ENCODE measurements around the gene RNF6.

RNF6 gene

DNA sequence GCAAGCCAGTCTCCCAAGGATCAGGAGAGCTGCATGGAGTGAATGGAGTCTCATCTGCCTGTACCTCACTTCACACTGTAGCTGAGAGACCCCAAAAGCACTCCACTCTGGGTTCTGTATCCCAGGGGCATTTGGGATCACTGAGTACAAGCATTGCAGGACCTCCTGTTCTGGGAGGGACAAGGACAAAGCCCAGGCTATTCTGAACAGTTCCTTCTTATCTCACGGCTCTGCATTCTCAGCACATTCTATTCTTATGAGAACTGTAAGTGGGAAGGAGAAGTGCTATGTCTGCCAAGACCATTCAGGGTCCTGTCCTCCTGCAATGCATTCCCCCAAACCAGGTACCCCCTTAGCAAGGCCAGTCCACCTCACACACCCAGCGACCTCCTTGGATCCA is 42.8 kb downstream of the RNF6 start:
- H3K36me3 ChIP-seq (ENCODE audit: control insufficient read depth in 1 of 2, insufficient read depth in 2 of 2, low read length in 2 of 2) = no peaks in the 10 kb centered on the region
- H3K4me3 ChIP-seq (ENCODE audit: low read depth in 1 of 2, low read length in 2 of 2) = no peak overlapping the region
- H3K9ac ChIP-seq (ENCODE audit: low read depth in 1 of 2, low read length in 2 of 2) = no peak overlapping the region
- H3K27ac ChIP-seq (ENCODE audit: low read depth, low read length) = no peak overlapping the region
- H3K4me1 ChIP-seq (ENCODE audit: control insufficient read depth in 1 of 2, insufficient read depth in 2 of 2, low read length in 2 of 2) = no peaks in the 10 kb centered on the region
- H3K27me3 ChIP-seq (ENCODE audit: control insufficient read depth in 1 of 2, insufficient read depth in 2 of 2, low read length in 2 of 2) = no peaks in the 10 kb centered on the region
- no peaks in the 10 kb centered on the region for H3K9me3 ChIP-seq (ENCODE audit: control insufficient read depth in 1 of 2, low read length in 2 of 2)

DNA sequence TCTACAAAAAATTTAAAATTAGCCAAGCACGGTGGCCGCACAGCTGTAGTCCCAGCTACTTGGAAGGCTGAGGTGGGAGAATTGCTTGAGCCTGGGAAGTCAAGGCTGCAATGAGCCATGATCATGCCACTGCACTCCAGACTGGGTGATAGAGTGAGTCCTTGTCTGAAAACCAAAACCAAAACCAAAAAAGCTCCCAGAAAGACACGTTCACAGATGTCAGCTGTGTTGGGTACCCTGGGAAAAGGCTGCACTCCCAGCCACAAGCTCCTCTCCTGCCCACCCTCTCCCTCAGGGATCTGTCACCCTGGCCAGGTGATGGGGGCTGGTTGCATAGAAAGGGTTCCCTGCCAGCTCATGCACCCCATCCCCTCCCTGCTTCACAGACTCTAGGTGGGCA is 53.3 kb downstream of the RNF6 start:
- Histone ChIP-seq H3K9me3 (ENCODE audit: control insufficient read depth in 1 of 2, low read length in 2 of 2) (no peaks in the 10 kb centered on the region), H3K9ac (ENCODE audit: low read depth in 1 of 2, low read length in 2 of 2) (no peak overlapping the region), H3K4me3 (ENCODE audit: low read depth in 1 of 2, low read length in 2 of 2) (no peak overlapping the region), H3K36me3 (ENCODE audit: control insufficient read depth in 1 of 2, insufficient read depth in 2 of 2, low read length in 2 of 2) (no peaks in the 10 kb centered on the region), H3K27ac (ENCODE audit: low read depth, low read length) (no peak overlapping the region), H3K4me1 (ENCODE audit: control insufficient read depth in 1 of 2, insufficient read depth in 2 of 2, low read length in 2 of 2) (no peaks in the 10 kb centered on the region), H3K27me3 (ENCODE audit: control insufficient read depth in 1 of 2, insufficient read depth in 2 of 2, low read length in 2 of 2) (no peaks in the 10 kb centered on the region)

DNA sequence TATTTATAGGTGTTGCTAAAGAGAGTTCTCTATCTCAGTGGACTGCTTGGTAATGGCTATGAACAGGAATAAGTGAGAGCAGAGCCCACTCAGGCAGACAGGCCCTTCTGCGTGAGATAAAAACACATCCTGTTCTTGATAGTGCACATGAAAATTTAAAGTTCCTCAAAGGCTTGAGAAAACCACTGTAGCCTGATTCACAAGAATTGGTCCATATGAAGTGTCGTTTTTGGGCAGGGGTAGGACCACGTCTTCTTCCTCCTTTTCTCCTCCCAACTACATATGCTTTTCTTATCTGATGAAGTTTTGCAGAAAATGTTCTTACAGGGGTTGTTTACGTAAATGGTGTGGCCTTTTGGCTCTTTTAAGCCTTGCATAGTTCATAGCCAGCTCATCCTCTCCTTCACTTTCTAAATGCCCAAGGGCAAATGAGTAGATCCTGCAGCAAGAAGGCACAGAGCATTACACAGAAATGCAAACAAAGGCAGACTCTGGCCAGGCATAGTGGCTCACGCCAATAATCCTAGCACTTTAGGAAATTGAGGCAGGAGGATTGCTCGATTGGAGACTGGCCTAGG is 53.8 kb downstream of the RNF6 start:
- Histone ChIP-seq H3K27ac (ENCODE audit: low read depth, low read length) (no peak overlapping the region), H3K4me3 (ENCODE audit: low read depth in 1 of 2, low read length in 2 of 2) (no peak overlapping the region), H3K9ac (ENCODE audit: low read depth in 1 of 2, low read length in 2 of 2) (no peak overlapping the region)

DNA sequence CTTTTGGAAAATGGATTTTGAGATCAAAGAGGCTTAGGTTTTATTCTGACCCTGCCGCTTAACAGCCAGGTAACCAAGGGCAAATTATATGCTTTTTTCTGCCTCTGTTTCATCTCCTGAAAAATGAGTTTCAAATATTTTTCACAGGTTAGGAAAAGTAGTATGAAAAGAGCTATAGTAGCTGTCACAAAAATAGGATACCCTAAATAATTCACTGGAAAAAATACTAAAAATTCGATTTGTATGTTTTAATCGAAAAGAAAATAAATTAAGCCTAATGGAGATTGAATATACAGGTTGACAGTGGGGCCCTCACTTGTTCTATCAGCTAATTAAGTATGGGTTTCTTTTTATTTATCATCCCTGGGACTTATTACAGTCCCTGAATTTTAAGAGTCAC is 58.3 kb downstream of the RNF6 start:
- no peak overlapping the region for H3K27ac ChIP-seq (ENCODE audit: low read depth, low read length)

More for the DNA sequence above, 53.8 kb downstream of the RNF6 start:
- H3K27me3 ChIP-seq (ENCODE audit: control insufficient read depth in 1 of 2, insufficient read depth in 2 of 2, low read length in 2 of 2) = no peaks in the 10 kb centered on the region
- H3K9me3 ChIP-seq (ENCODE audit: control insufficient read depth in 1 of 2, low read length in 2 of 2) = no peaks in the 10 kb centered on the region
- no peaks in the 10 kb centered on the region for H3K4me1 ChIP-seq (ENCODE audit: control insufficient read depth in 1 of 2, insufficient read depth in 2 of 2, low read length in 2 of 2)
- H3K36me3 ChIP-seq (ENCODE audit: control insufficient read depth in 1 of 2, insufficient read depth in 2 of 2, low read length in 2 of 2) = no peaks in the 10 kb centered on the region

More for the DNA sequence above, 58.3 kb downstream of the RNF6 start:
- H3K27me3 ChIP-seq (ENCODE audit: control insufficient read depth in 1 of 2, insufficient read depth in 2 of 2, low read length in 2 of 2) = no peaks in the 10 kb centered on the region
- H3K4me3 ChIP-seq (ENCODE audit: low read depth in 1 of 2, low read length in 2 of 2) = no peak overlapping the region
- H3K9me3 ChIP-seq (ENCODE audit: control insufficient read depth in 1 of 2, low read length in 2 of 2) = no peaks in the 10 kb centered on the region
- H3K36me3 ChIP-seq (ENCODE audit: control insufficient read depth in 1 of 2, insufficient read depth in 2 of 2, low read length in 2 of 2) = no peaks in the 10 kb centered on the region
- H3K9ac ChIP-seq (ENCODE audit: low read depth in 1 of 2, low read length in 2 of 2) = no peak overlapping the region
- H3K4me1 ChIP-seq (ENCODE audit: control insufficient read depth in 1 of 2, insufficient read depth in 2 of 2, low read length in 2 of 2) = no peaks in the 10 kb centered on the region
